H1 (cell line): Measurements from ENCODE around the gene RIPOR2. TPM values are rescaled to one million over a fixed set of nuclear protein-coding genes. Genes with fewer than 3 reads are reported as not detected.

ENCODE experiments used
- CTCF ChIA-PET: fragments of 300-600 bp; sonication (Branson Sonifier 250); formaldehyde crosslinking; loops from one replicate; lab custom pipeline; 2021; ENCODE audit not compliant: partially characterized antibody; lab: Charles Lee
- POLR2A ChIA-PET: fragments of 300-600 bp; sonication (Branson Sonifier 250); formaldehyde crosslinking; loops from one replicate; lab custom pipeline; 2021; ENCODE audit warnings: inconsistent platforms; ENCODE audit not compliant: partially characterized antibody; lab: Charles Lee
- DNase-seq, 2 experiments: peaks; one replicate each; pipeline versions ENCODE4 v3.0.0 to v3.0.0-alpha.2; 2010 to 2022; ENCODE audit warnings: low spot score in 2 of 2, low read depth in 1 of 2, mixed read lengths in 1 of 2
- FAIRE-seq: peaks from 2 replicates; lab custom pipeline; 2011; peaks lifted over from hg19 to GRCh38; lab: Jason Lieb, UNC
- H2AFZ ChIP-seq: 2 replicates; pipeline ENCODE4 v1.8.1; 2012; ENCODE audit warnings: low read length, inconsistent platforms
- H2AK5ac ChIP-seq: 2 replicates; pipeline ENCODE4 v1.6.1; 2013; ENCODE audit warnings: low read depth, low read length
- H2BK120ac ChIP-seq: replicated peaks from 2 replicates; pipeline ENCODE3; 2013; ENCODE audit warnings: low read depth, low read length, inconsistent platforms
- H2BK12ac ChIP-seq: 2 replicates; pipeline ENCODE4 v1.6.1; 2013; ENCODE audit warnings: low read depth, low read length
- H2BK15ac ChIP-seq: 2 replicates; pipeline ENCODE4 v1.6.1; 2013; ENCODE audit warnings: low read length
- H2BK20ac ChIP-seq: 2 replicates; pipeline ENCODE4 v1.6.1; 2013; ENCODE audit warnings: low read length
- H2BK5ac ChIP-seq: 2 replicates; pipeline ENCODE4 v1.6.1; 2013; ENCODE audit warnings: low read depth, low read length
- H3K14ac ChIP-seq: 2 replicates; pipeline ENCODE4 v1.6.1; 2013; ENCODE audit warnings: inconsistent platforms; ENCODE audit not compliant: insufficient read length
- H3K18ac ChIP-seq: 2 replicates; pipeline ENCODE4 v1.6.1; 2013; ENCODE audit warnings: low read length; ENCODE audit errors: extremely low read depth
- H3K23ac ChIP-seq: 2 replicates; pipeline ENCODE4 v1.6.1; 2013; ENCODE audit warnings: inconsistent platforms; ENCODE audit not compliant: insufficient read length
- H3K23me2 ChIP-seq: 2 replicates; pipeline ENCODE4 v1.6.1; 2013; ENCODE audit warnings: low read depth, low read length
- H3K27ac ChIP-seq: 2 replicates; pipeline ENCODE4 v1.6.1; 2011; ENCODE audit warnings: low read depth, low read length, inconsistent platforms
- H3K27me3 ChIP-seq, 4 experiments: replicated peaks in 1 of 4; 1 replicate in 1 of 4; 2 replicates in 3 of 4; pipeline versions ENCODE4 v1.6.1 to v1.8.1; 2011 to 2013; ENCODE audit warnings: low read length in 3 of 4, mild to moderate bottlenecking in 3 of 4, inconsistent platforms in 2 of 4, mixed read lengths in 2 of 4, moderate library complexity in 1 of 4; ENCODE audit not compliant: control insufficient read depth in 3 of 4, insufficient read depth in 3 of 4; ENCODE audit errors: extremely low read depth in 1 of 4
- H3K36me3 ChIP-seq, 4 experiments: 2 replicates each; pipeline versions ENCODE4 v1.6.1 to v1.8.1; 2011 to 2013; ENCODE audit warnings: mild to moderate bottlenecking in 4 of 4, low read length in 3 of 4, moderate library complexity in 2 of 4, control low read depth in 1 of 4, inconsistent platforms in 1 of 4; ENCODE audit not compliant: insufficient read depth in 4 of 4, control insufficient read depth in 2 of 4
- H3K4ac ChIP-seq: replicated peaks from 2 replicates; pipeline ENCODE3; 2013; ENCODE audit warnings: low read length, low read depth, mixed read lengths, inconsistent platforms; ENCODE audit not compliant: insufficient read length
- H3K4me1 ChIP-seq, 4 experiments: replicated peaks in 1 of 4; 1 replicate in 1 of 4; 2 replicates in 3 of 4; pipeline versions ENCODE4 v1.6.1 to v1.8.1; 2011 to 2013; ENCODE audit warnings: low read length in 3 of 4, inconsistent platforms in 2 of 4, mixed read lengths in 1 of 4; ENCODE audit not compliant: insufficient read depth in 4 of 4, control insufficient read depth in 3 of 4
- H3K4me2 ChIP-seq, 2 experiments: 2 replicates each; pipeline versions ENCODE4 v1.6.1 to v1.8.1; 2011 to 2013; ENCODE audit warnings: low read depth in 2 of 2, low read length in 2 of 2, control low read depth in 1 of 2, inconsistent platforms in 1 of 2, mild to moderate bottlenecking in 1 of 2; ENCODE audit not compliant: insufficient read depth in 1 of 2
- H3K4me3 ChIP-seq, 4 experiments: fragments of 200-600, 300-600 bp in 1 of 4; sonication (generic), shearing (Covaris generic), sonication (Bioruptor Twin) in 1 of 4; 2 replicates each; pipeline versions ENCODE4 v1.5.1 to v1.8.1; 2011 to 2016; ENCODE audit warnings: low read length in 4 of 4, low read depth in 3 of 4, control low read depth in 2 of 4, inconsistent platforms in 2 of 4, mild to moderate bottlenecking in 2 of 4, mixed read lengths in 1 of 4, moderate library complexity in 1 of 4; ENCODE audit not compliant: insufficient read depth in 2 of 4; ENCODE audit errors: extremely low read depth in 1 of 4
- H3K56ac ChIP-seq: replicated peaks from 2 replicates; pipeline ENCODE3; 2013; ENCODE audit warnings: low read depth, mild to moderate bottlenecking, mixed read lengths, low read length, inconsistent platforms; ENCODE audit not compliant: insufficient read length
- H3K79me1 ChIP-seq: 2 replicates; pipeline ENCODE4 v1.6.1; 2013; ENCODE audit warnings: low read depth, low read length, control low read depth
- H3K79me2 ChIP-seq, 2 experiments: 2 replicates each; pipeline versions ENCODE4 v1.6.1 to v1.8.1; 2012 to 2013; ENCODE audit warnings: low read length in 2 of 2, mild to moderate bottlenecking in 2 of 2, inconsistent platforms in 1 of 2; ENCODE audit not compliant: insufficient read depth in 2 of 2, control insufficient read depth in 1 of 2
- H3K9ac ChIP-seq, 4 experiments: replicated peaks in 1 of 4; 1 replicate in 1 of 4; 2 replicates in 3 of 4; pipeline versions ENCODE4 v1.6.1 to v1.8.1; 2011 to 2013; ENCODE audit warnings: low read depth in 3 of 4, low read length in 3 of 4, control low read depth in 2 of 4, mild to moderate bottlenecking in 2 of 4, moderate library complexity in 2 of 4, inconsistent platforms in 1 of 4; ENCODE audit errors: extremely low read depth in 1 of 4
- H3K9me3 ChIP-seq, 2 experiments: 2 replicates each; pipeline versions ENCODE4 v1.6.1 to v1.8.1; 2012 to 2013; ENCODE audit warnings: mild to moderate bottlenecking in 2 of 2, moderate library complexity in 2 of 2, control low read depth in 1 of 2, inconsistent platforms in 1 of 2, low read depth in 1 of 2, low read length in 1 of 2, mixed read lengths in 1 of 2; ENCODE audit not compliant: insufficient read depth in 2 of 2
- H4K20me1 ChIP-seq, 2 experiments: replicated peaks in 1 of 2; 2 replicates each; pipeline versions ENCODE3 to v1.8.1; 2011 to 2013; ENCODE audit warnings: inconsistent platforms in 2 of 2, low read length in 2 of 2, mild to moderate bottlenecking in 1 of 2; ENCODE audit not compliant: insufficient read depth in 2 of 2, control insufficient read depth in 1 of 2
- H4K5ac ChIP-seq: 2 replicates; pipeline ENCODE4 v1.6.1; 2013; ENCODE audit warnings: low read length, low read depth, mixed read lengths, inconsistent platforms; ENCODE audit not compliant: insufficient read length
- H4K8ac ChIP-seq: 2 replicates; pipeline ENCODE4 v1.8.0; 2013; ENCODE audit warnings: mild to moderate bottlenecking, moderate library complexity, low read length, inconsistent platforms; ENCODE audit not compliant: insufficient read depth; ENCODE audit errors: extremely low read depth
- H4K91ac ChIP-seq: replicated peaks from 2 replicates; pipeline ENCODE3; 2013; ENCODE audit warnings: low read length, mixed read lengths, inconsistent platforms; ENCODE audit not compliant: insufficient read length
- NANOG ChIP-seq: IDR thresholded peaks from 2 replicates; pipeline ENCODE4 v1.6.1; 2011; ENCODE audit warnings: low read length, low read depth, mild to moderate bottlenecking, inconsistent platforms; ENCODE audit not compliant: insufficient read depth, poor library complexity, severe bottlenecking
- POLR2AphosphoS5 ChIP-seq: IDR thresholded peaks from 2 replicates; pipeline ENCODE4 v1.6.1; 2011; ENCODE audit warnings: low read depth, low read length
- RBBP5 ChIP-seq: IDR thresholded peaks from 2 replicates; pipeline ENCODE4 v1.7.1; 2012; ENCODE audit warnings: low read depth, mild to moderate bottlenecking, inconsistent platforms, low read length, moderate library complexity, borderline replicate concordance
- SP4 ChIP-seq: IDR thresholded peaks from 2 replicates; pipeline ENCODE4 v1.6.1; 2012; ENCODE audit warnings: low read length, inconsistent platforms
- TAF7 ChIP-seq: optimal IDR thresholded peaks from 2 replicates; pipeline ENCODE3; 2011; ENCODE audit warnings: low read depth, mild to moderate bottlenecking, inconsistent platforms, low read length, moderate library complexity, borderline replicate concordance
- WGBS, 2 experiments: shearing (Covaris generic) in 1 of 2; methylation state at CpG; one replicate each; pipeline versions ENCODE4 v1.1.6 to v1.1.7; 2013 to 2015; ENCODE audit warnings: low lambda C conversion rate in 2 of 2, mixed read lengths in 2 of 2, inconsistent platforms in 1 of 2, low coverage in 1 of 2, missing lambda C conversion rate in 1 of 2; ENCODE audit not compliant: insufficient replicate concordance in 2 of 2, insufficient coverage in 1 of 2, insufficient read length in 1 of 2; ENCODE audit errors: extremely low coverage in 1 of 2, missing lambda C conversion rate in 1 of 2; 5-methylcytosine and 5-hydroxymethylcytosine counted together
- polyA plus RNA-seq, 7 experiments: library from polyadenylated mRNA; depleted of rRNA in 3 of 7; stranded (reverse) in 5 of 7; unstranded in 2 of 7; fragments of >200 nt in 5 of 7; fragments of 200-250 nt in 2 of 7; gene quantifications; 1 replicate in 5 of 7; 2 replicates in 1 of 7; 4 replicates in 1 of 7; pipeline versions ENCODE4 v1.2.1 to v1.2.3, GENCODE V29; 2011 to 2013; ENCODE audit warnings: missing spikeins in 2 of 7, mixed read lengths in 2 of 7
- total RNA-seq: library from RNA; stranded (reverse); fragmentation: NEBNext Ultra II Directional; extraction: Animal tissue kit (Norgen Biotek cat#: 25700); gene quantifications from 2 replicates; pipeline ENCODE4 v1.2.1, GENCODE V29; 2021
- TF ChIP-seq, protein P1 (sequence below): IDR thresholded peaks from 2 replicates; pipeline ENCODE4 v1.6.1; 2011; ENCODE audit warnings: low read length, improper control_type of control experiment

The RIPOR2 gene
- total and polyA plus RNA-seq, 2 of the 8 experiments (the other 6 are each of a cell fraction or from before 2014, with no cell fraction given) = 16.7 to 45.6 TPM

- peaks cover 2 to 11% of the 10 kb centered on the region in 2 experiments for H4K20me1 ChIP-seq
- no peak overlapping the region for H4K5ac ChIP-seq
- no peak overlapping the region for H2AK5ac ChIP-seq
- DNase-seq (no peak), FAIRE-seq (no peak)
- no peak overlapping the region for H3K9ac ChIP-seq
- H2BK5ac ChIP-seq = no peak overlapping the region
- no peak overlapping the region for H4K8ac ChIP-seq
- H3K4me1 ChIP-seq = peaks cover 3 to 15% (median 12%) of the 10 kb centered on the region in 4 experiments; a peak in 6 of 7 replicates
- no peak overlapping the region for H3K4me3 ChIP-seq
- no peak overlapping the region for H3K23ac ChIP-seq
- H3K4me2 ChIP-seq = no peak overlapping the region; a peak in 1 of 4 replicates
- H3K56ac ChIP-seq = no peak overlapping the region
- H3K23me2 ChIP-seq = peaks cover 19% of the 10 kb centered on the region
- H3K14ac ChIP-seq = no peak overlapping the region
- 84% methylated on average over 4 of the region's 4 CpGs; no CpG with 5 or more reads in 1 of the 2 experiments for WGBS, 2 experiments
- H3K4ac ChIP-seq = no peak overlapping the region
- H2BK20ac ChIP-seq = no peak overlapping the region
- H3K9me3 ChIP-seq = no peaks in the 10 kb centered on the region
- peaks cover 0 to 29% (median 20%) of the 10 kb centered on the region in 4 experiments; a peak in 5 of 7 replicates for H3K27me3 ChIP-seq
- H3K79me2 ChIP-seq = peaks cover 4 to 10% of the 10 kb centered on the region in 2 experiments; a peak in 3 of 4 replicates
- no peak overlapping the region for H2BK15ac ChIP-seq
- POLR2A ChIA-PET = interaction anchor here (3.1 to 3.7 kb wide), 2 partner anchors 10 to 28 kb away, joined by 9 to 15 read pairs; no protein-coding TSS in a partner anchor
- CTCF ChIA-PET = interaction anchor here (0.5 to 8.0 kb wide), 14 partner anchors 9 to 206 kb away, joined by 3 to 103 read pairs (median 18); partner anchors contain the start of gene RIPOR2
- no peak overlapping the region for H3K18ac ChIP-seq
- H2BK120ac ChIP-seq = no peak overlapping the region
- H3K79me1 ChIP-seq = peaks cover 6% of the 10 kb centered on the region
- no peaks in the 10 kb centered on the region for H3K36me3 ChIP-seq
- no peak overlapping the region for H3K27ac ChIP-seq
- no peak overlapping the region for H2AFZ ChIP-seq
- H2BK12ac ChIP-seq = no peak overlapping the region
- H4K91ac ChIP-seq = no peak overlapping the region
- TF ChIP-seq POLR2AphosphoS5 = no peak
- TF ChIP-seq NANOG = no peak
- no peak for TF ChIP-seq SP4
- TF ChIP-seq, protein P1, sequence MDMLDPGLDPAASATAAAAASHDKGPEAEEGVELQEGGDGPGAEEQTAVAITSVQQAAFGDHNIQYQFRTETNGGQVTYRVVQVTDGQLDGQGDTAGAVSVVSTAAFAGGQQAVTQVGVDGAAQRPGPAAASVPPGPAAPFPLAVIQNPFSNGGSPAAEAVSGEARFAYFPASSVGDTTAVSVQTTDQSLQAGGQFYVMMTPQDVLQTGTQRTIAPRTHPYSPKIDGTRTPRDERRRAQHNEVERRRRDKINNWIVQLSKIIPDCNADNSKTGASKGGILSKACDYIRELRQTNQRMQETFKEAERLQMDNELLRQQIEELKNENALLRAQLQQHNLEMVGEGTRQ = no peak
- no peak for TF ChIP-seq RBBP5
- TF ChIP-seq TAF7 = no peak
Observed at GRCh38 chr6:24908650-24909035, 27.1 kb downstream of the RIPOR2 start.
